Body of pancreas (tissue), 4 donors: ENCODE measurements around the gene APOL2. TPM values are rescaled to one million over a fixed set of nuclear protein-coding genes. Genes with fewer than 3 reads are reported as not detected.

Experiments
- ATAC-seq: fragments of 150-250 bp; one replicate; pipeline ENCODE4 v1.9.1; 2016
- DNase-seq, 4 donors: peaks; one replicate each; pipeline ENCODE4 v3.0.0-alpha.2; 2019
- H3K27ac ChIP-seq, 4 donors: fragments of 200-600 bp; sonication (generic); 1 replicate in 3 of 4; 2 replicates in 1 of 4; pipeline versions ENCODE4 v1.5.1 to v1.6.1; 2016 to 2019; ENCODE audit warnings: mild to moderate bottlenecking in 1 of 4, mixed read lengths in 1 of 4, moderate library complexity in 1 of 4
- H3K27me3 ChIP-seq, 2 donors: fragments of 200-600 bp; sonication (generic); one replicate each; pipeline ENCODE4 v1.6.0; 2016; ENCODE audit warnings: mild to moderate bottlenecking in 1 of 2
- H3K36me3 ChIP-seq, 2 donors: fragments of 200-600 bp; sonication (generic); replicated peaks in 1 of 2; 2 replicates each; pipeline ENCODE4 v1.5.1; 2016; ENCODE audit warnings: low read depth in 2 of 2; ENCODE audit not compliant: insufficient read depth in 1 of 2
- H3K4me1 ChIP-seq: fragments of 200-600 bp; sonication (generic); one replicate; pipeline ENCODE4 v1.6.0; 2016
- H3K4me3 ChIP-seq, 2 donors: fragments of 200-600 bp; sonication (generic); 1 replicate in 1 of 2; 2 replicates in 1 of 2; pipeline ENCODE4 v1.5.1; 2016 to 2019
- H3K9me3 ChIP-seq, 3 donors: fragments of 200-600 bp; sonication (generic); 1 replicate in 2 of 3; 2 replicates in 1 of 3; pipeline ENCODE4 v1.5.1; 2016
- POLR2A ChIP-seq, 3 donors: fragments of 450-650 bp; IDR thresholded peaks; one replicate each; pipeline ENCODE4 v1.6.1; 2016; ENCODE audit warnings: antibody characterized with exemption in 3 of 3, mild to moderate bottlenecking in 2 of 3
- WGBS, 2 donors: methylation state at CpG; one replicate each; pipeline ENCODE4 v1.1.5; 2017; 5-methylcytosine and 5-hydroxymethylcytosine counted together
- intact Hi-C: fragments of 100-400 bp; cut with DNase I; formaldehyde crosslinking; loops from one replicate; pipeline ENCODE4 v1.15.1; 2023
- total RNA-seq, 2 donors: library from RNA; depleted of rRNA; stranded (reverse); fragments of >200 nt; gene quantifications; one replicate each; pipeline ENCODE4 v1.1.0, GENCODE V29; 2016
- TF ChIP-seq, protein P1 (sequence below), 7 experiments: fragments of 450-650 bp in 4 of 7; fragments of 200-600 bp in 3 of 7; sonication (generic) in 3 of 7; IDR thresholded peaks; one replicate each; pipeline ENCODE4 v1.5.1; 2016 to 2019; ENCODE audit warnings: antibody characterized with exemption in 7 of 7

APOL2 gene
- total RNA-seq, 2 donors from 2014 or later, result 13.5 to 19.1 TPM

DNA sequence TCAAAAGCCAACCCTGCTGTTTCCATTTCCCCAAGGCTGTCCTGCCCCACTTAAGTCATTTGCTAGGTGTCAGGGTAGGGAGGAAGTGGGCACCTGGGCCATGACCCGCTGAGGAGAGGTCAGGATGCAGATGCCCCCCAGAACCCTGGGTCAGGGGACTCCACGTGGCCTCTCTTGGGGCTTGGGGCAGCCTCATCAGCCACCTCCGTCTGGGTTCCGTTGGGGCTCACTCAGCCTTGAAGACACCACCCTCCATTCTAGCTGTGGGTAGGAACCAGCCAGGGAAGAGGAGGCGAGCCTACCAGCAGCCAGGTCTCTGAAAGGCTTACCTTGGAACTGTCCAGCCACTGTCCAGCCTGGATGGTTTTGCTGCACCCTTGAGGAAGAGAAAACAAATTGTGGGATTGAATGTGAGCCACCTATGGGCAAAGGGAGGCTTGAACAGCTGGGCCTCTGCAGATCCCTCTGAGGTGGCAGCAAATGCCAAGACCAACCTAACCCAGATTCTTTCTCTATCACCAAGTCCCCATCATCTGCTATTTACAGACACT is 40.3 kb downstream of the APOL2 start:
- Histone ChIP-seq H3K9me3 (no peaks in the 10 kb centered on the region), H3K4me1 (peaks cover 19% of the 10 kb centered on the region), H3K27ac (no peak overlapping the region), H3K36me3 (no peaks in the 10 kb centered on the region), H3K4me3 (no peak overlapping the region), H3K27me3 (no peaks in the 10 kb centered on the region)
- DNase-seq (no peak), ATAC-seq (no peak)
- WGBS, 2 donors, result 45 to 75% methylated on average over 4 to 5 of the region's 5 CpGs
- TF ChIP-seq POLR2A (IDR thresholded peaks at IDR 0.05), result no peak
- TF ChIP-seq, protein P1, sequence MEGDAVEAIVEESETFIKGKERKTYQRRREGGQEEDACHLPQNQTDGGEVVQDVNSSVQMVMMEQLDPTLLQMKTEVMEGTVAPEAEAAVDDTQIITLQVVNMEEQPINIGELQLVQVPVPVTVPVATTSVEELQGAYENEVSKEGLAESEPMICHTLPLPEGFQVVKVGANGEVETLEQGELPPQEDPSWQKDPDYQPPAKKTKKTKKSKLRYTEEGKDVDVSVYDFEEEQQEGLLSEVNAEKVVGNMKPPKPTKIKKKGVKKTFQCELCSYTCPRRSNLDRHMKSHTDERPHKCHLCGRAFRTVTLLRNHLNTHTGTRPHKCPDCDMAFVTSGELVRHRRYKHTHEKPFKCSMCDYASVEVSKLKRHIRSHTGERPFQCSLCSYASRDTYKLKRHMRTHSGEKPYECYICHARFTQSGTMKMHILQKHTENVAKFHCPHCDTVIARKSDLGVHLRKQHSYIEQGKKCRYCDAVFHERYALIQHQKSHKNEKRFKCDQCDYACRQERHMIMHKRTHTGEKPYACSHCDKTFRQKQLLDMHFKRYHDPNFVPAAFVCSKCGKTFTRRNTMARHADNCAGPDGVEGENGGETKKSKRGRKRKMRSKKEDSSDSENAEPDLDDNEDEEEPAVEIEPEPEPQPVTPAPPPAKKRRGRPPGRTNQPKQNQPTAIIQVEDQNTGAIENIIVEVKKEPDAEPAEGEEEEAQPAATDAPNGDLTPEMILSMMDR (IDR thresholded peaks at IDR 0.05), result no peak
- intact Hi-C loops, result no loop called here

DNA sequence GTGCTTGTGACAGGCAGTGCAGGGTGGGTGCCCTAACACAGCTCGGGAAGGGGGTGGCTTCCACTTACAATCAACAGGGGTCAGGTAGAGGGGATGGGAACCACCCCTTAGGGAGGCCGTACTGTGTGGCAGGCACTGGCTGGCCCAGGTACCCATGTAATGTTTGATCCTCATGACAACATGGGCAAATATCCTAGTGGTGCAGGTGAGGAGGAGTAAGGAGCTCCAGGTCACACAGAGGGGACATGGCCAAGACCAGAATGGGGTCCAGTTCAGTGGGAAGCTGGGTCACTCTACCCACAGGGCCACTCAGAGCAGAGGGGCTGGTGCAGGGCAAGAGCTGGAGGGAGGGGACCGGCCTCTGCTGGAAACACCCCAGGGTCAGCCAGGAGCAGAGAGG is 40.8 kb downstream of the APOL2 start:
- DNase-seq (no peak), ATAC-seq (no peak)
- intact Hi-C loops, result no loop called here
- no peak for TF ChIP-seq POLR2A (IDR thresholded peaks at IDR 0.05)
- TF ChIP-seq, protein P1 (IDR thresholded peaks at IDR 0.05), result no peak
- Histone ChIP-seq H3K27me3 (no peaks in the 10 kb centered on the region), H3K4me1 (peaks cover 19% of the 10 kb centered on the region), H3K36me3 (no peaks in the 10 kb centered on the region), H3K4me3 (no peak overlapping the region), H3K9me3 (no peaks in the 10 kb centered on the region), H3K27ac (no peak overlapping the region)
- WGBS, 2 donors, result 83 to 87% methylated on average over 3 of the region's 3 CpGs

- TF ChIP-seq POLR2A (IDR thresholded peaks at IDR 0.05), result no peak
- TF ChIP-seq, protein P1 (IDR thresholded peaks at IDR 0.05), result no peak
- intact Hi-C loops, result no loop called here
- Histone ChIP-seq H3K27me3 (no peaks in the 10 kb centered on the region), H3K36me3 (no peaks in the 10 kb centered on the region), H3K9me3 (no peaks in the 10 kb centered on the region), H3K4me1 (peaks cover 14% of the 10 kb centered on the region), H3K4me3 (no peak overlapping the region), H3K27ac (no peak overlapping the region)
- DNase-seq (no peak), ATAC-seq (no peak)
- 68 to 71% methylated on average over 8 of the region's 8 CpGs for WGBS, 2 donors
Observed at GRCh38 chr22:36197514-36198146, 41.7 kb downstream of the APOL2 start.

DNA sequence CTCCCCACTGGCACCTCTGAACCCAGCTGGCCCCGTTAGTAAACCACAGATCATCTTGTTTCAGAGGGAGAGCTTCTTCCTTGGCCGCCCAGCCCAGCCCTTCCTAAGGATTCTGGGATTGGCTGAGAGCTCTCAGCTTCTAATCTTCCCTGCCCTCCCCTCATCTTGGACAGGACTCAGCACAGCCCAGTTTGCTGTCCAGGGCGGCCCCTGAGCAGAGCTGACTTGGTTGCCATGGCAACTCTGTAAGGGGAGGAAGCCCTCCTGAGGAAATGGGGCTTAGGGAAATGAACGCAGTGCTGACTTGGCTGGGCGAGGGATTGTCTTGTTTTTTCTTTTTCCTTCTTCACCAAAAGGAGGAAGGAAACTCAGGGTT is 42.3 kb downstream of the APOL2 start:
- peaks cover 8% of the 10 kb centered on the region for H3K4me1 ChIP-seq
- H3K9me3 ChIP-seq, result no peaks in the 10 kb centered on the region
- H3K27me3 ChIP-seq, result no peaks in the 10 kb centered on the region
- no peak overlapping the region for H3K4me3 ChIP-seq
- 35 to 44% methylated on average over 4 to 5 of the region's 5 CpGs for WGBS, 2 donors
- TF ChIP-seq POLR2A (IDR thresholded peaks at IDR 0.05), result no peak
- TF ChIP-seq, protein P1 (IDR thresholded peaks at IDR 0.05), result no peak
- H3K27ac ChIP-seq, result no peak overlapping the region
- no peaks in the 10 kb centered on the region for H3K36me3 ChIP-seq
- intact Hi-C loops, result no loop called here
- ATAC-seq, result no peak
- DNase-seq, result peak in 2 of 4 donors; percentile 28 to 52
